ENCODE measurements around the gene KASH5. TPM values are rescaled to one million over a fixed set of nuclear protein-coding genes. Genes with fewer than 3 reads are reported as not detected.

KASH5 gene
- total and polyA plus RNA-seq, 2 of the 13 experiments (the other 11 are each of a cell fraction or from before 2014, with no cell fraction given) = not detected

DNA sequence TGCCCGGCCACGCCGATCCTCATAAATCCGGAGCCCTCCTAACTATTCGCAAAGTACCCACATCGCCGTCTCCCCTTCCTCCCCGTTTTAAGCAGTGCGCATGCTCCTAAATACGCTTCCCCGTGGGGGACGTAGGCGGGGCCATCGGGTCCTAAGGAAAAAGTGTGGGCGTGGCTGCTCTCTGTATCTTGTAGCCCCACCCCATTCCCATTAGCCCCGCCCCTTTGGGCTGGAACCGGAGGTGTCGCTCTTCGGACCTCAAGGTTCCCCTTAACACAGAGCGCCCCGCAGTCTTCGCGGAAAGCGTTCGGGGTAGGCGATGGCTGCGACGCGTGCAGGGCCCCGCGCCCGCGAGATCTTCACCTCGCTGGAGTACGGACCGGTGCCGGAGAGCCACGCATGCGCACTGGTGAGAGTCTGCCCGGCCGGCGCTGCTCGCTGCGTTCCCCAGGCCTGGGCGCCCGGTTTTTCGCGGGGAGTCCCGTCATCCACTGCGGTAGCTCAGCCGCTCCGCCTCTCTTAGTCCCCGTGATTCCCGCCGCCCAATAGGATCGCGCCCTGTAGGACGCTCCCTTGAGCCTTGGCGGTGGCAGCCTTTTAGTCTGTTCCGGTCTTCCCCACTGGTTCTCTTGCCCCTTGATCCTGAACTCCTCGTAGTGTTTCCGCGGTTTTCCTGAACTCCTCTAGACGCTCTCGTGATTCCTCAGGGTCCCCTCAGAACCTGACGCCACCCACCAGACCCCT lies 65.1 kb downstream of the KASH5 start, which contains the start of gene ALDH16A1 (continued):
- TF ChIP-seq, protein P1, sequence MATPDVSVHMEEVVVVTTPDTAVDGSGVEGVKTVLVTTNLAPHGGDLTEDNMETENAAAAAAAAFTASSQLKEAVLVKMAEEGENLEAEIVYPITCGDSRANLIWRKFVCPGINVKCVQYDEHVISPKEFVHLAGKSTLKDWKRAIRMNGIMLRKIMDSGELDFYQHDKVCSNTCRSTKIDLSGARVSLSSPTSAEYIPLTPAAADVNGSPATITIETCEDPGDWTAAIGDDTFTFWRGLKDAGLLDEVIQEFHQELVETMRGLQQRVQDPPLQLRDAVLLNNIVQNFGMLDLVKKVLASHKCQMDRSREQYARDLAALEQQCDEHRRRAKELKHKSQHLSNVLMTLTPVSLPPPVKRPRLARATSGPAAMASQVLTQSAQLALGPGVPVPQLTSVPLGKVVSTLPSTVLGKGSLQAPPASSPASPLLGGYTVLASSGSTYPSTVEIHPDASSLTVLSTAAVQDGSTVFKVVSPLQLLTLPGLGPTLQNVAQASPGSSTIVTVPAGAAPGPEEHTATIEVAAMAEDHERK (CRISPR knock-in tag; IDR thresholded peaks at IDR 0.05; ENCODE audit: low read depth) = no peak
- TF ChIP-seq GTF3A (CRISPR knock-in tag; conservative IDR thresholded peaks at IDR 0.05) (no peak), ZNF746 (CRISPR knock-in tag; IDR thresholded peaks at IDR 0.05) (no peak), KDM3A (CRISPR knock-in tag; IDR thresholded peaks at IDR 0.05; ENCODE audit: low read depth) (no peak), CBX1 (IDR thresholded peaks at IDR 0.05; ENCODE audit: low read depth) (peak; percentile 72), TSC22D2 (CRISPR knock-in tag; IDR thresholded peaks at IDR 0.05; ENCODE audit: borderline replicate concordance) (no peak), ELF3 (CRISPR knock-in tag; IDR thresholded peaks at IDR 0.05) (peak; percentile 17), MAFK (conservative IDR thresholded peaks at IDR 0.05 in 1 of 2, IDR thresholded peaks at IDR 0.05 in 1 of 2; ENCODE audit: low read length in 2 of 2) (no peak), AGO2 (optimal IDR thresholded peaks at IDR 0.05; ENCODE audit: low read depth, low read length) (peak; percentile 76), ZNF616 (CRISPR knock-in tag; IDR thresholded peaks at IDR 0.05; ENCODE audit: low read depth) (0 out of 2 replicates have a peak, but pooled peaks have one; percentile 30), ZNF773 (CRISPR knock-in tag; IDR thresholded peaks at IDR 0.05; ENCODE audit: borderline replicate concordance) (no peak), ZNF788 (CRISPR knock-in tag; IDR thresholded peaks at IDR 0.05; ENCODE audit: borderline replicate concordance) (peak; percentile 61; the same call in 1 of the 2 replicates)
- TF ChIP-seq, protein P2, sequence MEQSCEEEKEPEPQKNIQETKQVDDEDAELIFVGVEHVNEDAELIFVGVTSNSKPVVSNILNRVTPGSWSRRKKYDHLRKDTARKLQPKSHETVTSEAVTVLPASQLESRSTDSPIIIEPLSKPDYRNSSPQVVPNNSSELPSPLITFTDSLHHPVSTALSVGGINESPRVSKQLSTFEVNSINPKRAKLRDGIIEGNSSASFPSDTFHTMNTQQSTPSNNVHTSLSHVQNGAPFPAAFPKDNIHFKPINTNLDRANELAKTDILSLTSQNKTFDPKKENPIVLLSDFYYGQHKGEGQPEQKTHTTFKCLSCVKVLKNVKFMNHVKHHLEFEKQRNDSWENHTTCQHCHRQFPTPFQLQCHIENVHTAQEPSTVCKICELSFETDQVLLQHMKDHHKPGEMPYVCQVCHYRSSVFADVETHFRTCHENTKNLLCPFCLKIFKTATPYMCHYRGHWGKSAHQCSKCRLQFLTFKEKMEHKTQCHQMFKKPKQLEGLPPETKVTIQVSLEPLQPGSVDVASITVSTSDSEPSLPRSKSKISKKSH (CRISPR knock-in tag; IDR thresholded peaks at IDR 0.05; ENCODE audit: borderline replicate concordance) = peak; percentile 55
- TF ChIP-seq, protein P3, sequence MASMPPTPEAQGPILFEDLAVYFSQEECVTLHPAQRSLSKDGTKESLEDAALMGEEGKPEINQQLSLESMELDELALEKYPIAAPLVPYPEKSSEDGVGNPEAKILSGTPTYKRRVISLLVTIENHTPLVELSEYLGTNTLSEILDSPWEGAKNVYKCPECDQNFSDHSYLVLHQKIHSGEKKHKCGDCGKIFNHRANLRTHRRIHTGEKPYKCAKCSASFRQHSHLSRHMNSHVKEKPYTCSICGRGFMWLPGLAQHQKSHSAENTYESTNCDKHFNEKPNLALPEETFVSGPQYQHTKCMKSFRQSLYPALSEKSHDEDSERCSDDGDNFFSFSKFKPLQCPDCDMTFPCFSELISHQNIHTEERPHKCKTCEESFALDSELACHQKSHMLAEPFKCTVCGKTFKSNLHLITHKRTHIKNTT (CRISPR knock-in tag; IDR thresholded peaks at IDR 0.05) = no peak
- TF ChIP-seq, protein P4, sequence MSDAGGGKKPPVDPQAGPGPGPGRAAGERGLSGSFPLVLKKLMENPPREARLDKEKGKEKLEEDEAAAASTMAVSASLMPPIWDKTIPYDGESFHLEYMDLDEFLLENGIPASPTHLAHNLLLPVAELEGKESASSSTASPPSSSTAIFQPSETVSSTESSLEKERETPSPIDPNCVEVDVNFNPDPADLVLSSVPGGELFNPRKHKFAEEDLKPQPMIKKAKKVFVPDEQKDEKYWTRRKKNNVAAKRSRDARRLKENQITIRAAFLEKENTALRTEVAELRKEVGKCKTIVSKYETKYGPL (CRISPR knock-in tag; IDR thresholded peaks at IDR 0.05) = no peak
- TF ChIP-seq, protein P5, sequence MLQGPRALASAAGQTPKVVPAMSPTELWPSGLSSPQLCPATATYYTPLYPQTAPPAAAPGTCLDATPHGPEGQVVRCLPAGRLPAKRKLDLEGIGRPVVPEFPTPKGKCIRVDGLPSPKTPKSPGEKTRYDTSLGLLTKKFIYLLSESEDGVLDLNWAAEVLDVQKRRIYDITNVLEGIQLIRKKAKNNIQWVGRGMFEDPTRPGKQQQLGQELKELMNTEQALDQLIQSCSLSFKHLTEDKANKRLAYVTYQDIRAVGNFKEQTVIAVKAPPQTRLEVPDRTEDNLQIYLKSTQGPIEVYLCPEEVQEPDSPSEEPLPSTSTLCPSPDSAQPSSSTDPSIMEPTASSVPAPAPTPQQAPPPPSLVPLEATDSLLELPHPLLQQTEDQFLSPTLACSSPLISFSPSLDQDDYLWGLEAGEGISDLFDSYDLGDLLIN (CRISPR knock-in tag; IDR thresholded peaks at IDR 0.05; ENCODE audit: borderline replicate concordance) = peak; percentile 85; the same call in 1 of the 2 replicates
- TF ChIP-seq, protein P6, sequence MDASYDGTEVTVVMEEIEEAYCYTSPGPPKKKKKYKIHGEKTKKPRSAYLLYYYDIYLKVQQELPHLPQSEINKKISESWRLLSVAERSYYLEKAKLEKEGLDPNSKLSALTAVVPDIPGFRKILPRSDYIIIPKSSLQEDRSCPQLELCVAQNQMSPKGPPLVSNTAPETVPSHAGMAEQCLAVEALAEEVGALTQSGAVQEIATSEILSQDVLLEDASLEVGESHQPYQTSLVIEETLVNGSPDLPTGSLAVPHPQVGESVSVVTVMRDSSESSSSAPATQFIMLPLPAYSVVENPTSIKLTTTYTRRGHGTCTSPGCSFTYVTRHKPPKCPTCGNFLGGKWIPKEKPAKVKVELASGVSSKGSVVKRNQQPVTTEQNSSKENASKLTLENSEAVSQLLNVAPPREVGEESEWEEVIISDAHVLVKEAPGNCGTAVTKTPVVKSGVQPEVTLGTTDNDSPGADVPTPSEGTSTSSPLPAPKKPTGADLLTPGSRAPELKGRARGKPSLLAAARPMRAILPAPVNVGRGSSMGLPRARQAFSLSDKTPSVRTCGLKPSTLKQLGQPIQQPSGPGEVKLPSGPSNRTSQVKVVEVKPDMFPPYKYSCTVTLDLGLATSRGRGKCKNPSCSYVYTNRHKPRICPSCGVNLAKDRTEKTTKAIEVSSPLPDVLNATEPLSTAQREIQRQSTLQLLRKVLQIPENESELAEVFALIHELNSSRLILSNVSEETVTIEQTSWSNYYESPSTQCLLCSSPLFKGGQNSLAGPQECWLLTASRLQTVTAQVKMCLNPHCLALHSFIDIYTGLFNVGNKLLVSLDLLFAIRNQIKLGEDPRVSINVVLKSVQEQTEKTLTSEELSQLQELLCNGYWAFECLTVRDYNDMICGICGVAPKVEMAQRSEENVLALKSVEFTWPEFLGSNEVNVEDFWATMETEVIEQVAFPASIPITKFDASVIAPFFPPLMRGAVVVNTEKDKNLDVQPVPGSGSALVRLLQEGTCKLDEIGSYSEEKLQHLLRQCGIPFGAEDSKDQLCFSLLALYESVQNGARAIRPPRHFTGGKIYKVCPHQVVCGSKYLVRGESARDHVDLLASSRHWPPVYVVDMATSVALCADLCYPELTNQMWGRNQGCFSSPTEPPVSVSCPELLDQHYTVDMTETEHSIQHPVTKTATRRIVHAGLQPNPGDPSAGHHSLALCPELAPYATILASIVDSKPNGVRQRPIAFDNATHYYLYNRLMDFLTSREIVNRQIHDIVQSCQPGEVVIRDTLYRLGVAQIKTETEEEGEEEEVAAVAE (CRISPR knock-in tag; IDR thresholded peaks at IDR 0.05; ENCODE audit: borderline replicate concordance) = no peak

Measured in HepG2 (cell line).